B cell (primary cell): ENCODE data around the gene WNT1.

Source experiments
- CTCF ChIP-seq: fragments of 200-600 bp; IDR thresholded peaks from one replicate; pipeline ENCODE4 v1.8.0; 2022; ENCODE audit warnings: antibody characterized with exemption, mild to moderate bottlenecking
- EZH2 ChIP-seq: IDR thresholded peaks from 2 replicates; pipeline ENCODE4 v1.6.1; 2012; ENCODE audit warnings: borderline replicate concordance, low read depth, mild to moderate bottlenecking, moderate library complexity, low read length; ENCODE audit not compliant: insufficient read depth, poor library complexity, severe bottlenecking

DNA sequence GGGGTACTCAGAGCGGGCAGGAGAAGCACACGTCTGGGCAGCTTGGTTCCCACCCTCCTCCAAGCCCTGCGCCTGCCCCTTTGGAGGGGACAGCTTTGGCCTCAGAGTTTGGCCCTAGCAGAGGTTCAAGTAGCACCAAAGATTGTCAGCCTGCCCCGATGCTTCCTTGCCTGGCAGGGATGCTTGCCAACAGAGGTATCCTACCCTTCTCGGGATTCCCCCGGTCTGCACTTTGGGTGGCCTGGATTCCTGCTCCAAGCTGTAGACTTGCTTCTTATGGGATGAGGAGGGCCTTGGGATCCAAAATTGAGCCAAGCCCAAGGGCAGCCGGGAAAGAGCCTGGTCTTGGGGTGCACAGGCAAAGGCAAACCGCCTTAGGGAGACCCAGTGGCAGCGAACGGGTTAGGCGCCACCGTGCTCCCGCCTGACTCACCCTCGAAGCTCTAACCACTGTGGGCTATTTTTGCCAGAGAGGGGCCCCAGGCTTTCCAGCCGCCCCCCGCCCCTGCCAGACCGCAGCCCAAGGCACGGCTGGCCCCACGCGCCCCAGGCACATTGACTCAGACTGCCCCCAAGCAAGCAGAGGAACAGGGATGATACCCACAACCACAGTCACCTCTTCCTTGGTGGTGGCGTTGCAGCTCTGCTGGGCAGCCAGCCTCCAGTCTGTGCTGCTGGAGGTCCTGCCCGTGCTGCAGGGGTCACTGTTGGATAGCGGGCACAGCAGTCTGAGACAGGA lies 5.7 kb upstream of the WNT1 start:
- TF ChIP-seq EZH2 (no peak), CTCF (no peak)
